ENCODE results near the gene PCAT7.

GRCh38 chr9:94567271-94567670 lies 12.4 kb downstream of the PCAT7 start:
- TF ChIP-seq EZH2 (IDR thresholded peaks at IDR 0.05; ENCODE audit: insufficient read depth, poor library complexity, severe bottlenecking) (no peak), EZH2phosphoT487 (IDR thresholded peaks at IDR 0.05; ENCODE audit: insufficient read depth, low read depth) (no peak)
